GM18508 (cell line): ENCODE results near the gene FRMPD4.

Experiments used
- ATAC-seq: cut with Tn5 transposase; IDR thresholded peaks from one replicate; pipeline ENCODE4 v1.9.1; 2021; ENCODE audit warnings: moderate number of reproducible peaks; ENCODE audit not compliant: insufficient read depth, unreplicated experiment

The FRMPD4 gene

GRCh38 chrX:12360383-12360782, 222.1 kb downstream of the FRMPD4 start:
- no peak for ATAC-seq

- no peak for ATAC-seq
Measured at GRCh38 chrX:12360986-12361598, 222.8 kb downstream of the FRMPD4 start.

- no peak for ATAC-seq
Measured at GRCh38 chrX:12363216-12363615, 224.9 kb downstream of the FRMPD4 start.

GRCh38 chrX:12366440-12366839, 228.2 kb downstream of the FRMPD4 start:
- no peak for ATAC-seq

GRCh38 chrX:12367254-12367653, 229.0 kb downstream of the FRMPD4 start:
- ATAC-seq = no peak

- no peak for ATAC-seq
Measured at GRCh38 chrX:12370497-12370986, 232.3 kb downstream of the FRMPD4 start.

- ATAC-seq = no peak
Measured at GRCh38 chrX:12372111-12372510, 233.8 kb downstream of the FRMPD4 start.

GRCh38 chrX:12374286-12374685, 236.0 kb downstream of the FRMPD4 start:
- ATAC-seq = no peak

GRCh38 chrX:12378253-12378652, 240.0 kb downstream of the FRMPD4 start:
- no peak for ATAC-seq

GRCh38 chrX:12378706-12379105, 240.4 kb downstream of the FRMPD4 start:
- no peak for ATAC-seq

GRCh38 chrX:12379671-12380070, 241.4 kb downstream of the FRMPD4 start:
- ATAC-seq = no peak

GRCh38 chrX:12383196-12383595, 244.9 kb downstream of the FRMPD4 start:
- no peak for ATAC-seq

- no peak for ATAC-seq
Measured at GRCh38 chrX:12390301-12390700, 252.0 kb downstream of the FRMPD4 start.

GRCh38 chrX:12396584-12396983, 258.3 kb downstream of the FRMPD4 start:
- ATAC-seq = no peak

- no peak for ATAC-seq
Measured at GRCh38 chrX:12400218-12400617, 261.9 kb downstream of the FRMPD4 start.

- ATAC-seq = no peak
Measured at GRCh38 chrX:12401252-12401651, 263.0 kb downstream of the FRMPD4 start.

- no peak for ATAC-seq
Measured at GRCh38 chrX:12403474-12404082, 265.3 kb downstream of the FRMPD4 start.

GRCh38 chrX:12405306-12405705, 267.0 kb downstream of the FRMPD4 start:
- ATAC-seq = no peak

GRCh38 chrX:12410523-12410922, 272.2 kb downstream of the FRMPD4 start:
- ATAC-seq = no peak

- ATAC-seq = no peak
Measured at GRCh38 chrX:12411831-12412230, 273.6 kb downstream of the FRMPD4 start.

- ATAC-seq = no peak
Measured at GRCh38 chrX:12412561-12412960, 274.3 kb downstream of the FRMPD4 start.

- ATAC-seq = no peak
Measured at GRCh38 chrX:12419591-12419990, 281.3 kb downstream of the FRMPD4 start.
